RWPE1 (cell line): Measurements from ENCODE around the gene TMEM106C.

Experiments used
- CTCF ChIA-PET: fragments of 350-600 bp; sonication (Branson Sonifier 250); formaldehyde crosslinking; extraction: SDS; loops from one replicate; lab custom pipeline; 2021; lab: Yijun Ruan, JAX
- POLR2A ChIA-PET: fragments of 400-600 bp; formaldehyde crosslinking; extraction: SDS; loops from one replicate; lab custom pipeline; 2020; ENCODE audit warnings: antibody characterized with exemption; ENCODE audit not compliant: low non-redundant PET; lab: Yijun Ruan, JAX
- DNase-seq: peaks from one replicate; pipeline ENCODE4 v3.0.0; 2012; ENCODE audit warnings: low spot score
- H3K27ac ChIP-seq: fragments of 450-650 bp; 2 replicates; pipeline ENCODE4 v1.5.1; 2017
- TF ChIP-seq, protein P1 (sequence below): fragments of 450-650 bp; conservative IDR thresholded peaks from 2 replicates; pipeline ENCODE4 v1.5.1; 2017; ENCODE audit warnings: low read depth, mild to moderate bottlenecking

The TMEM106C gene

GRCh38 chr12:47980197-47980596, 16.8 kb downstream of the TMEM106C start:
- CTCF ChIA-PET, result interaction anchor here (0.7 kb wide), 1 partner anchor 139 kb away, joined by 3 read pairs; the partner anchor contains the start of gene PFKM
- TF ChIP-seq, protein P1, sequence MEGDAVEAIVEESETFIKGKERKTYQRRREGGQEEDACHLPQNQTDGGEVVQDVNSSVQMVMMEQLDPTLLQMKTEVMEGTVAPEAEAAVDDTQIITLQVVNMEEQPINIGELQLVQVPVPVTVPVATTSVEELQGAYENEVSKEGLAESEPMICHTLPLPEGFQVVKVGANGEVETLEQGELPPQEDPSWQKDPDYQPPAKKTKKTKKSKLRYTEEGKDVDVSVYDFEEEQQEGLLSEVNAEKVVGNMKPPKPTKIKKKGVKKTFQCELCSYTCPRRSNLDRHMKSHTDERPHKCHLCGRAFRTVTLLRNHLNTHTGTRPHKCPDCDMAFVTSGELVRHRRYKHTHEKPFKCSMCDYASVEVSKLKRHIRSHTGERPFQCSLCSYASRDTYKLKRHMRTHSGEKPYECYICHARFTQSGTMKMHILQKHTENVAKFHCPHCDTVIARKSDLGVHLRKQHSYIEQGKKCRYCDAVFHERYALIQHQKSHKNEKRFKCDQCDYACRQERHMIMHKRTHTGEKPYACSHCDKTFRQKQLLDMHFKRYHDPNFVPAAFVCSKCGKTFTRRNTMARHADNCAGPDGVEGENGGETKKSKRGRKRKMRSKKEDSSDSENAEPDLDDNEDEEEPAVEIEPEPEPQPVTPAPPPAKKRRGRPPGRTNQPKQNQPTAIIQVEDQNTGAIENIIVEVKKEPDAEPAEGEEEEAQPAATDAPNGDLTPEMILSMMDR, result no peak
- POLR2A ChIA-PET, result no interaction called here
- H3K27ac ChIP-seq, result no peak overlapping the region
- DNase-seq, result no peak

GRCh38 chr12:47980779-47981495, 17.5 kb downstream of the TMEM106C start:
- no peak for DNase-seq
- ChIA-PET POLR2A (no interaction called here), CTCF (no interaction called here)
- TF ChIP-seq, protein P1, result no peak
- no peak overlapping the region for H3K27ac ChIP-seq

GRCh38 chr12:47981496-47982260, 18.3 kb downstream of the TMEM106C start:
- no peak overlapping the region for H3K27ac ChIP-seq
- ChIA-PET CTCF (interaction anchor here (1.0 kb wide), 1 partner anchor 18 kb away, joined by 3 read pairs; the partner anchor contains the start of gene TMEM106C), POLR2A (no interaction called here)
- TF ChIP-seq, protein P1, result no peak
- no peak for DNase-seq

- H3K27ac ChIP-seq, result no peak overlapping the region
- TF ChIP-seq, protein P1, result no peak
- no peak for DNase-seq
- POLR2A ChIA-PET, result no interaction called here
- CTCF ChIA-PET, result interaction anchor here (0.6 to 1.0 kb wide), 2 partner anchors 19 to 1375 kb away, joined by 3 to 4 read pairs; partner anchors contain the start of gene TMEM106C
Measured at GRCh38 chr12:47982311-47982710, 18.9 kb downstream of the TMEM106C start.

- DNase-seq, result no peak
- ChIA-PET POLR2A (no interaction called here), CTCF (interaction anchor here (0.6 to 1.0 kb wide), 2 partner anchors 19 to 1374 kb away, joined by 3 to 4 read pairs; partner anchors contain the start of gene TMEM106C)
- H3K27ac ChIP-seq, result no peak overlapping the region
- TF ChIP-seq, protein P1, result no peak
Measured at GRCh38 chr12:47982770-47983169, 19.4 kb downstream of the TMEM106C start.

GRCh38 chr12:47983541-47984115, 20.2 kb downstream of the TMEM106C start:
- CTCF ChIA-PET, result interaction anchor here (0.6 kb wide), 1 partner anchor 125 kb away, joined by 3 read pairs; no protein-coding TSS in a partner anchor
- H3K27ac ChIP-seq, result no peak overlapping the region
- POLR2A ChIA-PET, result no interaction called here
- TF ChIP-seq, protein P1, result no peak
- DNase-seq, result no peak
